COLO829 (cell line): Measurements from ENCODE around the gene GJD3.
A peak's percentile ranks its signal among the peaks of the same experiment; 100 is the strongest.

Experiments
- DNase-seq: peaks from one replicate; pipeline ENCODE4 v3.0.0; 2012; ENCODE audit warnings: low spot score

The GJD3 gene

GRCh38 chr17:40340327-40340726 lies 24.2 kb downstream of the GJD3 start:
- DNase-seq = no peak

GRCh38 chr17:40338941-40339649 lies 25.4 kb downstream of the GJD3 start:
- no peak for DNase-seq

- no peak for DNase-seq
These were observed 26.5 kb downstream of the GJD3 start for GRCh38 chr17:40338058-40338457.

GRCh38 chr17:40337351-40337750 lies 27.2 kb downstream of the GJD3 start:
- DNase-seq = no peak

- no peak for DNase-seq
These were observed 28.9 kb downstream of the GJD3 start for GRCh38 chr17:40335620-40336019.

- no peak for DNase-seq
These were observed 30.6 kb downstream of the GJD3 start for GRCh38 chr17:40333781-40334448.

- peak; percentile 77 for DNase-seq
These were observed 32.5 kb downstream of the GJD3 start for GRCh38 chr17:40331743-40332641.

- no peak for DNase-seq
These were observed 33.6 kb downstream of the GJD3 start for GRCh38 chr17:40330850-40331470.

GRCh38 chr17:40329839-40330794 lies 34.4 kb downstream of the GJD3 start:
- DNase-seq = no peak

GRCh38 chr17:40328386-40328766 lies 36.2 kb downstream of the GJD3 start:
- DNase-seq = no peak

GRCh38 chr17:40327735-40328385 lies 36.7 kb downstream of the GJD3 start:
- no peak for DNase-seq

GRCh38 chr17:40327244-40327729 lies 37.2 kb downstream of the GJD3 start:
- DNase-seq = no peak

GRCh38 chr17:40326832-40327199 lies 37.7 kb downstream of the GJD3 start:
- DNase-seq = no peak

- no peak for DNase-seq
These were observed 38.3 kb downstream of the GJD3 start for GRCh38 chr17:40326014-40326831.

GRCh38 chr17:40325156-40326013 lies 39.2 kb downstream of the GJD3 start:
- DNase-seq = no peak

- DNase-seq = no peak
These were observed 40.9 kb downstream of the GJD3 start for GRCh38 chr17:40323391-40324381.
